DND-41 (cell line): ENCODE data around the gene CRYBG1.

Experiments
- ATAC-seq: fragments of 200-7000 bp; cut with Tn5 transposase; 3 replicates; pipeline ENCODE4 v1.9.1; 2021; ENCODE audit warnings: low read depth; ENCODE audit not compliant: insufficient read depth
- DNase-seq: peaks from one replicate; pipeline ENCODE4 v3.0.0-alpha.2; 2020
- H2AFZ ChIP-seq: 2 replicates; pipeline ENCODE4 v1.6.0; 2012; ENCODE audit warnings: low read depth, low read length
- H3K27ac ChIP-seq: 2 replicates; pipeline ENCODE4 v1.5.1; 2012; ENCODE audit warnings: low read length, inconsistent platforms
- H3K27me3 ChIP-seq: fragments of 200-600 bp; sonication (generic); 2 replicates; pipeline ENCODE4 v1.6.0; 2012; ENCODE audit warnings: low read length, mild to moderate bottlenecking, inconsistent platforms; ENCODE audit not compliant: insufficient read depth, poor library complexity
- H3K36me3 ChIP-seq: 2 replicates; pipeline ENCODE4 v1.5.1; 2012; ENCODE audit warnings: low read length, inconsistent platforms; ENCODE audit not compliant: insufficient read depth
- H3K4me1 ChIP-seq: 2 replicates; pipeline ENCODE4 v1.5.1; 2012; ENCODE audit warnings: mild to moderate bottlenecking, low read length; ENCODE audit not compliant: insufficient read depth
- H3K4me2 ChIP-seq: 2 replicates; pipeline ENCODE4 v1.6.0; 2012; ENCODE audit warnings: mild to moderate bottlenecking, moderate library complexity, low read length, inconsistent platforms; ENCODE audit not compliant: insufficient read depth
- H3K4me3 ChIP-seq, 2 experiments: fragments of 200-600 bp in 1 of 2; shearing (Covaris generic) in 1 of 2; 2 replicates each; pipeline ENCODE4 v1.5.1; 2012 to 2016; ENCODE audit warnings: inconsistent platforms in 2 of 2, low read length in 2 of 2, mild to moderate bottlenecking in 2 of 2, low read depth in 1 of 2, moderate library complexity in 1 of 2
- H3K79me2 ChIP-seq: 2 replicates; pipeline ENCODE4 v1.6.0; 2012; ENCODE audit warnings: low read length, inconsistent platforms; ENCODE audit not compliant: insufficient read depth
- H3K9ac ChIP-seq: 2 replicates; pipeline ENCODE4 v1.6.0; 2012; ENCODE audit warnings: low read depth, mild to moderate bottlenecking, inconsistent platforms, low read length, moderate library complexity
- H3K9me3 ChIP-seq: 2 replicates; pipeline ENCODE4 v1.5.1; 2012; ENCODE audit warnings: low read length, moderate library complexity, mild to moderate bottlenecking, inconsistent platforms; ENCODE audit not compliant: insufficient read depth, severe bottlenecking
- H4K20me1 ChIP-seq: 2 replicates; pipeline ENCODE4 v1.6.0; 2012; ENCODE audit warnings: low read length; ENCODE audit not compliant: insufficient read depth
- EZH2 ChIP-seq: IDR thresholded peaks from 3 replicates; pipeline ENCODE4 v1.6.1; 2012; ENCODE audit warnings: borderline replicate concordance, low read depth, mild to moderate bottlenecking, moderate library complexity, low read length, inconsistent platforms; ENCODE audit not compliant: severe bottlenecking
- TF ChIP-seq, protein P1 (sequence below): IDR thresholded peaks from 2 replicates; pipeline ENCODE4 v1.5.1; 2012; ENCODE audit warnings: borderline replicate concordance, low read length, moderate library complexity, mild to moderate bottlenecking; ENCODE audit not compliant: poor library complexity, severe bottlenecking; ENCODE audit errors: extremely low read depth

The CRYBG1 gene

DNA sequence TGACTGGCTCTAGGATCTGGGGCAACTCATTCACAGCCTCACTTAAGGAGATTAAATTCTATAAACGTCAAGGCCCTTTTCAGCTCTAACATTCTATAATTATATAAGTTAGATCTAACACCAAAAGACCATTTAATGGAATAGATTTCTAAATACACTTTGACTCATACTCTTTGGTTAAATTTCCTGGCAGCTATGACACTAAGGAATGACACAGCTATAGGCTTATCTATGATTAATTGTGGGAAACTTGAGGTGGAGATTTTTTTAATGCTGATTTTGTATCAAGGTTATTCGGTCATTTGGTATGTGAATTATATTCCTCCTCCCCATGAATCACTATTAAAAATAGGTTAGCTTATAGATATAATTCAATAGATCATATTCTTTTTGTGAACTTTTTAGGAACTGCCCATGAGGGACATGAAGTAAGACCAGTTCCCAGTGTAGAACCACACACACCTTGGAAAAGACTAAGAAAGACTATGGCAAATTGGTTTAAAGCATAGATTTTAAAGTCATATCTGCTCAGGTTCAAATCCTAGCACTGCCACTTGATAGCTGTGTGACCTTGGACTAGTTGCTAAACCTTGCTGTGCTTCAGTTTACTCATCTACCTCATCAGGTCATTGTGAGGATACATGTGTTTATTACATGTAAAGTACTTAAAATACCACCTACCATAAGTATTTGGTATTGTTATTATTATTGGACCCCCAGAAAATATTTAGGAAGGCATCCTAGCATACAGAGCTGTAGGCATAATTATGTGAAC lies 116.0 kb downstream of the CRYBG1 start:
- no peak for DNase-seq
- Histone ChIP-seq H3K9ac (no peak overlapping the region), H2AFZ (no peak overlapping the region), H3K79me2 (no peaks in the 10 kb centered on the region), H3K4me3 (no peak overlapping the region), H3K36me3 (no peaks in the 10 kb centered on the region), H3K27me3 (peaks cover 9% of the 10 kb centered on the region), H3K9me3 (no peaks in the 10 kb centered on the region), H3K4me2 (no peak overlapping the region), H3K27ac (no peak overlapping the region), H3K4me1 (no peaks in the 10 kb centered on the region), H4K20me1 (no peaks in the 10 kb centered on the region)
- ATAC-seq, result no peak
- TF ChIP-seq, protein P1, sequence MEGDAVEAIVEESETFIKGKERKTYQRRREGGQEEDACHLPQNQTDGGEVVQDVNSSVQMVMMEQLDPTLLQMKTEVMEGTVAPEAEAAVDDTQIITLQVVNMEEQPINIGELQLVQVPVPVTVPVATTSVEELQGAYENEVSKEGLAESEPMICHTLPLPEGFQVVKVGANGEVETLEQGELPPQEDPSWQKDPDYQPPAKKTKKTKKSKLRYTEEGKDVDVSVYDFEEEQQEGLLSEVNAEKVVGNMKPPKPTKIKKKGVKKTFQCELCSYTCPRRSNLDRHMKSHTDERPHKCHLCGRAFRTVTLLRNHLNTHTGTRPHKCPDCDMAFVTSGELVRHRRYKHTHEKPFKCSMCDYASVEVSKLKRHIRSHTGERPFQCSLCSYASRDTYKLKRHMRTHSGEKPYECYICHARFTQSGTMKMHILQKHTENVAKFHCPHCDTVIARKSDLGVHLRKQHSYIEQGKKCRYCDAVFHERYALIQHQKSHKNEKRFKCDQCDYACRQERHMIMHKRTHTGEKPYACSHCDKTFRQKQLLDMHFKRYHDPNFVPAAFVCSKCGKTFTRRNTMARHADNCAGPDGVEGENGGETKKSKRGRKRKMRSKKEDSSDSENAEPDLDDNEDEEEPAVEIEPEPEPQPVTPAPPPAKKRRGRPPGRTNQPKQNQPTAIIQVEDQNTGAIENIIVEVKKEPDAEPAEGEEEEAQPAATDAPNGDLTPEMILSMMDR, result no peak
- no peak for TF ChIP-seq EZH2

DNA sequence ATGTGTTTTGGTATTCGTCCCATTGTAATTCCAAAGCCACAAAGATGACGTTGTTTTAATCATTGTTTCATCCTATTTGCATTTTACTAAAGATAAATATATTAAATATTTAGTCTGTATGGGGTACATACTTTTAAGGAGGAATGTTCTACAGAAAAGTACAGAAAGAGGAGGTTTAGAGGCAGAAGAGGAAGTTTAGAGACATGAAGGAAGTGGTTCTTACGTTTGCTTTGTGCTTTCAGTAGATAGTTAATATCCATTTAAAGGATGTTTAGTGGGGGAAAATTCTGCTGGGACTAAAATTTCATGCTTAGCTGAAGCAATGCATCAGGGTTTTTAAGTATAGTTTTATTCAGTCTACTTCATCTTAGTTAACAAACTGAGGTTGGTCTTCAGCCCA lies 116.6 kb downstream of the CRYBG1 start:
- TF ChIP-seq, protein P1, result no peak
- no peak for TF ChIP-seq EZH2
- Histone ChIP-seq H3K27me3 (peaks cover 9% of the 10 kb centered on the region), H2AFZ (no peak overlapping the region), H3K79me2 (no peaks in the 10 kb centered on the region), H3K36me3 (no peaks in the 10 kb centered on the region), H3K4me3 (no peak overlapping the region), H3K4me2 (no peak overlapping the region), H3K4me1 (no peaks in the 10 kb centered on the region), H3K9me3 (no peaks in the 10 kb centered on the region), H3K9ac (no peak overlapping the region), H4K20me1 (no peaks in the 10 kb centered on the region), H3K27ac (no peak overlapping the region)
- no peak for DNase-seq
- ATAC-seq, result no peak

DNA sequence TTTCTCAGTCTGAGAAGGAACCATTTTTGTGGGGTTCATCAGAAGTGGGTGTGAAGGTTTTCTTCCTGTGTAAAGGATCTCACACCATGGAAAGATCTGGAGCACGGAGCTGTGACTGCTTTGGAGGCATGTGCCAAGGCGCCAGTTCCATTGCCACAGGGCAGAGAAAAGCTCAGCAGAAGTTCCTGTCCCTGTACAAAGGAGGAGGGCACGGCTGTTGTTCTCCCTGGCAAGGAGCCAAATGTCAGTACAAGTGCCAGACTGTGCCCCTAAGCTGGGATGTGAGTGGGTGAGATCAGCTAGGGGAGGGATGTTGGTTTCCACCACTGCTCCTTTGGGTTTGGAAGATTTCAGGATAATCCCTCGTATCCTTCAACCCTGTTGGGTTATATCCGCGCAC lies 117.3 kb downstream of the CRYBG1 start:
- Histone ChIP-seq H3K9ac (no peak overlapping the region), H3K4me2 (no peak overlapping the region), H3K9me3 (no peaks in the 10 kb centered on the region), H4K20me1 (no peaks in the 10 kb centered on the region), H3K27ac (no peak overlapping the region), H3K79me2 (no peaks in the 10 kb centered on the region), H3K4me1 (no peaks in the 10 kb centered on the region), H2AFZ (no peak overlapping the region), H3K4me3 (no peak overlapping the region), H3K27me3 (peaks cover 9% of the 10 kb centered on the region), H3K36me3 (no peaks in the 10 kb centered on the region)
- peak; percentile 42 for DNase-seq
- ATAC-seq, result peak; percentile 81; the same call in 2 of the 3 replicates
- no peak for TF ChIP-seq EZH2
- TF ChIP-seq, protein P1, result no peak
